HL-60 (cell line): Measurements from ENCODE around the gene ARIH2.

Experiments
- DNase-seq, 2 experiments: peaks; one replicate each; pipeline ENCODE4 v3.0.0-alpha.2; 2010 to 2020; ENCODE audit warnings: low read depth in 1 of 2, low spot score in 1 of 2
- H3K27ac ChIP-seq: fragments of 250-450 bp; sonication (Bioruptor Pico); replicated peaks from 2 replicates; pipeline ENCODE4 v1.5.1; 2020; ENCODE audit warnings: mild to moderate bottlenecking, moderate library complexity
- H3K27me3 ChIP-seq: fragments of 250-450 bp; sonication (Bioruptor Pico); 2 replicates; pipeline ENCODE4 v1.5.1; 2021; ENCODE audit warnings: mild to moderate bottlenecking, moderate library complexity; ENCODE audit not compliant: insufficient read depth, poor library complexity, severe bottlenecking
- H3K4me3 ChIP-seq: replicated peaks from 2 replicates; pipeline ENCODE4 v1.5.1; 2011; ENCODE audit warnings: mild to moderate bottlenecking, control low read depth, low read length; ENCODE audit not compliant: insufficient read depth
- GABPA ChIP-seq: IDR thresholded peaks from 2 replicates; pipeline ENCODE4 v1.6.1; 2012; ENCODE audit warnings: low read depth
- POLR2AphosphoS5 ChIP-seq: IDR thresholded peaks from 2 replicates; pipeline ENCODE4 v1.6.1; 2012; ENCODE audit warnings: low read depth
- SPI1 ChIP-seq: IDR thresholded peaks from 2 replicates; pipeline ENCODE4 v1.6.1; 2012; ENCODE audit warnings: low read depth, mild to moderate bottlenecking, borderline replicate concordance
- TF ChIP-seq, protein P1 (sequence below): IDR thresholded peaks from 2 replicates; pipeline ENCODE4 v1.6.1; 2012; ENCODE audit warnings: low read depth; ENCODE audit not compliant: insufficient replicate concordance
- TF ChIP-seq, protein P2 (sequence below): IDR thresholded peaks from one replicate; pipeline ENCODE4 v1.5.1; 2011; ENCODE audit warnings: low read length, control low read depth, inconsistent platforms; ENCODE audit not compliant: insufficient read depth

Gene ARIH2

DNA sequence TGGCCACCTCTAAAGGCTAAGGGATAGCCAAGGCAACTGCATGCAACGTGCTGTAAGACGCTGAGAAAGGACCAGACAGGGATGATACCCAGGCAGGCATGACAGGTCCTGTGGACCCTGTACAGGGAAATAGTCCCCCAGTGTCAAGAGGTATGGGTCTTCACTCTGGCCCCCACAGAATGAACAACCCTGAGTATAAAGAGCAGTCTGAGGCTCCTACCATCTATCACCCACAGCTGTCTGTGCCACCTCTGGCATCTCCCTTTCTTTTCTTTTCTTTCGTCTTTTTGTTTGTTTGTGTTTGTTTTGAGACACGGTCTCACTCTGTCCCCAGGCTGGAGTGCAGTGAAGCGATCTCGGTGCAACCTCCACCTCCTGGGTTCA, 38.7 kb upstream of the ARIH2 start:
- DNase-seq = no peak
- no peak for TF ChIP-seq GABPA
- TF ChIP-seq, protein P1, sequence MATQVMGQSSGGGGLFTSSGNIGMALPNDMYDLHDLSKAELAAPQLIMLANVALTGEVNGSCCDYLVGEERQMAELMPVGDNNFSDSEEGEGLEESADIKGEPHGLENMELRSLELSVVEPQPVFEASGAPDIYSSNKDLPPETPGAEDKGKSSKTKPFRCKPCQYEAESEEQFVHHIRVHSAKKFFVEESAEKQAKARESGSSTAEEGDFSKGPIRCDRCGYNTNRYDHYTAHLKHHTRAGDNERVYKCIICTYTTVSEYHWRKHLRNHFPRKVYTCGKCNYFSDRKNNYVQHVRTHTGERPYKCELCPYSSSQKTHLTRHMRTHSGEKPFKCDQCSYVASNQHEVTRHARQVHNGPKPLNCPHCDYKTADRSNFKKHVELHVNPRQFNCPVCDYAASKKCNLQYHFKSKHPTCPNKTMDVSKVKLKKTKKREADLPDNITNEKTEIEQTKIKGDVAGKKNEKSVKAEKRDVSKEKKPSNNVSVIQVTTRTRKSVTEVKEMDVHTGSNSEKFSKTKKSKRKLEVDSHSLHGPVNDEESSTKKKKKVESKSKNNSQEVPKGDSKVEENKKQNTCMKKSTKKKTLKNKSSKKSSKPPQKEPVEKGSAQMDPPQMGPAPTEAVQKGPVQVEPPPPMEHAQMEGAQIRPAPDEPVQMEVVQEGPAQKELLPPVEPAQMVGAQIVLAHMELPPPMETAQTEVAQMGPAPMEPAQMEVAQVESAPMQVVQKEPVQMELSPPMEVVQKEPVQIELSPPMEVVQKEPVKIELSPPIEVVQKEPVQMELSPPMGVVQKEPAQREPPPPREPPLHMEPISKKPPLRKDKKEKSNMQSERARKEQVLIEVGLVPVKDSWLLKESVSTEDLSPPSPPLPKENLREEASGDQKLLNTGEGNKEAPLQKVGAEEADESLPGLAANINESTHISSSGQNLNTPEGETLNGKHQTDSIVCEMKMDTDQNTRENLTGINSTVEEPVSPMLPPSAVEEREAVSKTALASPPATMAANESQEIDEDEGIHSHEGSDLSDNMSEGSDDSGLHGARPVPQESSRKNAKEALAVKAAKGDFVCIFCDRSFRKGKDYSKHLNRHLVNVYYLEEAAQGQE = no peak
- TF ChIP-seq POLR2AphosphoS5 = no peak
- TF ChIP-seq SPI1 = no peak
- TF ChIP-seq, protein P2, sequence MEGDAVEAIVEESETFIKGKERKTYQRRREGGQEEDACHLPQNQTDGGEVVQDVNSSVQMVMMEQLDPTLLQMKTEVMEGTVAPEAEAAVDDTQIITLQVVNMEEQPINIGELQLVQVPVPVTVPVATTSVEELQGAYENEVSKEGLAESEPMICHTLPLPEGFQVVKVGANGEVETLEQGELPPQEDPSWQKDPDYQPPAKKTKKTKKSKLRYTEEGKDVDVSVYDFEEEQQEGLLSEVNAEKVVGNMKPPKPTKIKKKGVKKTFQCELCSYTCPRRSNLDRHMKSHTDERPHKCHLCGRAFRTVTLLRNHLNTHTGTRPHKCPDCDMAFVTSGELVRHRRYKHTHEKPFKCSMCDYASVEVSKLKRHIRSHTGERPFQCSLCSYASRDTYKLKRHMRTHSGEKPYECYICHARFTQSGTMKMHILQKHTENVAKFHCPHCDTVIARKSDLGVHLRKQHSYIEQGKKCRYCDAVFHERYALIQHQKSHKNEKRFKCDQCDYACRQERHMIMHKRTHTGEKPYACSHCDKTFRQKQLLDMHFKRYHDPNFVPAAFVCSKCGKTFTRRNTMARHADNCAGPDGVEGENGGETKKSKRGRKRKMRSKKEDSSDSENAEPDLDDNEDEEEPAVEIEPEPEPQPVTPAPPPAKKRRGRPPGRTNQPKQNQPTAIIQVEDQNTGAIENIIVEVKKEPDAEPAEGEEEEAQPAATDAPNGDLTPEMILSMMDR = no peak
- Histone ChIP-seq H3K27me3 (no peaks in the 10 kb centered on the region), H3K4me3 (no peak overlapping the region), H3K27ac (no peak overlapping the region)

DNA sequence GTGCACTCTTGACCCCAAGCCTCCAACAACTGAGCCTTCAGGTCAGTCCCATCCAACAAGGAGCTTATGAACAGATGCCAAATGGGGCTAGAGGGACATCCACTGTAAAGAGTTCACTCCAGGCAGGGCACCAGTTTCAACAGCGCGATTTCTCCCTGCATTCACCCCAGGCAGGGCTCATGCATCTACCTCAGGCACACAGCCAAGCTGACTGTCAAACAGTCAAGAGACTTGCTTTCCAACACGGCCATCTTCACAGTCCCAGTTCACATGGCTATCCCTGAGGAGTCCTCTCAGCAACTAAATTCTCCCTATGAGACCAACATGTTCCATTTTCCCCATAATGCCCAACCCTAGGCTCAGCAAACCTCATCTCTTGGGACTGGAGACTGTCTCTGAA, 37.6 kb upstream of the ARIH2 start:
- no peak for TF ChIP-seq GABPA
- TF ChIP-seq, protein P1 = no peak
- no peak for TF ChIP-seq POLR2AphosphoS5
- TF ChIP-seq, protein P2 = no peak
- TF ChIP-seq SPI1 = no peak
- H3K27me3 ChIP-seq = no peaks in the 10 kb centered on the region
- no peak for DNase-seq
- no peak overlapping the region for H3K27ac ChIP-seq
- no peak overlapping the region for H3K4me3 ChIP-seq

DNA sequence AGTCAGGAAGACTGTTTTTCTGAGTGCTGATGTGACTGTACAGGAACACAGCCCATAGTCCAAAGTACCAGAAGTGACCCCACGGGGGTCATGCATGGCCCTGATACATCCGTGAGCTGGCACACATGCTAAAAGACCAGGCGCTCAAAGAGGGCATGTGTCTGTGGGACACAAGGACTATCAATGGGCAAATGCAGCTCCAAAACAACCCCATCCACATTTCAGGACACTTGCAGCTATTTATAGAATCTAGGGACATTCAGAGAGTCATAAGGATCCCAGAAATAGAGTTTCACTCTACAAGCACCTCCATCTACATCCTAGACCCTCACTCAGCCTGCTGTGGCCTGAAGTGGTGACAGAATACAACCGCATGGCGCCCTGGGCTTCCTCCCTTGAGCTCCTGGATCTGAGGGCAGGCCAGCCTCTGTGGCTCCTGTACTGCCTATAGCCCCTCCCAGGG, 37.0 kb upstream of the ARIH2 start:
- Histone ChIP-seq H3K27me3 (no peaks in the 10 kb centered on the region), H3K4me3 (no peak overlapping the region), H3K27ac (no peak overlapping the region)
- TF ChIP-seq, protein P1 = no peak
- TF ChIP-seq GABPA = no peak
- no peak for TF ChIP-seq SPI1
- TF ChIP-seq POLR2AphosphoS5 = no peak
- TF ChIP-seq, protein P2 = no peak
- no peak for DNase-seq
